Upper lobe of left lung (tissue), 6 donors: Measurements from ENCODE around the gene EGF. TPM values are rescaled to one million over a fixed set of nuclear protein-coding genes. Genes with fewer than 3 reads are reported as not detected.
A peak's percentile ranks its signal among the peaks of the same experiment; 100 is the strongest.
"Not testable (repeated sequence)": the region's sequence is repeated elsewhere in the genome, so short reads cannot be mapped to it uniquely, and the experiment has no call there.

ENCODE experiments used
- ATAC-seq, 2 donors: fragments of 200-7000 bp; cut with Tn5 transposase; one replicate each; pipeline ENCODE4 v1.9.1; 2022; ENCODE audit warnings: mild to moderate bottlenecking in 2 of 2, moderate library complexity in 2 of 2; ENCODE audit not compliant: low FRiP score in 2 of 2
- DNase-seq, 2 donors: peaks; one replicate each; pipeline ENCODE4 v3.0.0-alpha.2; 2019 to 2020
- H3K27ac ChIP-seq, 4 donors: fragments of 200-600 bp; sonication (generic); one replicate each; pipeline ENCODE4 v1.5.1; 2016 to 2019
- H3K27me3 ChIP-seq, 4 donors: fragments of 200-600 bp; sonication (generic); one replicate each; pipeline ENCODE4 v1.5.1; 2017 to 2019
- H3K36me3 ChIP-seq, 4 donors: fragments of 200-600 bp; sonication (generic); one replicate each; pipeline ENCODE4 v1.5.1; 2016 to 2019
- H3K4me1 ChIP-seq, 4 donors: fragments of 200-600 bp; sonication (generic); one replicate each; pipeline ENCODE4 v1.5.1; 2018 to 2019
- H3K4me3 ChIP-seq, 4 donors: fragments of 200-600 bp; sonication (generic); one replicate each; pipeline ENCODE4 v1.5.1; 2017 to 2019; ENCODE audit warnings: mild to moderate bottlenecking in 2 of 4, moderate library complexity in 1 of 4
- H3K9me3 ChIP-seq, 4 donors: fragments of 200-600 bp; sonication (generic); one replicate each; pipeline ENCODE4 v1.5.1; 2018 to 2019
- CTCF ChIP-seq, 6 experiments: fragments of 450-650 bp in 4 of 6; fragments of 200-600 bp in 2 of 6; sonication (generic) in 2 of 6; IDR thresholded peaks; one replicate each; pipeline ENCODE4 v1.5.1; 2016 to 2019; ENCODE audit warnings: antibody characterized with exemption in 6 of 6
- EP300 ChIP-seq, 4 donors: sonication (generic); formaldehyde crosslinking; IDR thresholded peaks; one replicate each; pipeline ENCODE4 v1.5.1; 2017; ENCODE audit warnings: antibody characterized with exemption in 4 of 4, control low read depth in 2 of 4
- POLR2A ChIP-seq, 4 donors: fragments of 450-650 bp; IDR thresholded peaks; one replicate each; pipeline ENCODE4 v1.5.1; 2016 to 2017; ENCODE audit warnings: antibody characterized with exemption in 4 of 4, mild to moderate bottlenecking in 2 of 4
- POLR2AphosphoS5 ChIP-seq, 2 donors: sonication (generic); formaldehyde crosslinking; IDR thresholded peaks; one replicate each; pipeline ENCODE4 v1.5.1; 2017; ENCODE audit warnings: antibody characterized with exemption in 2 of 2
- WGBS, 2 donors: methylation state at CpG; one replicate each; pipeline ENCODE4 v1.1.5; 2017 to 2018; 5-methylcytosine and 5-hydroxymethylcytosine counted together
- total RNA-seq, 6 donors: library from RNA; depleted of rRNA in 4 of 6; stranded (reverse); fragments of >200 nt in 4 of 6; gene quantifications; one replicate each; pipeline versions ENCODE4 v1.1.0 to v1.2.1, GENCODE V29; 2016 to 2021
- donor health status: DM: no; HTN: no; CAD: no; lungs with moderate emphysema.
- donor health status: DM: no; HTN: yes; CAD: no; lungs with severe emphysema.

Gene EGF
- total RNA-seq, 6 donors from 2014 or later: 1.5 to 10.1 (median 5.3) TPM

GRCh38 chr4:110032603-110033002 lies 119.9 kb downstream of the EGF start:
- no peaks in the 10 kb centered on the region for H3K27me3 ChIP-seq
- DNase-seq (peak in 1 of 2 donors; percentile 56), ATAC-seq (peak in 1 of 2 donors; percentile 61)

GRCh38 chr4:110033355-110034025 lies 120.8 kb downstream of the EGF start:
- TF ChIP-seq POLR2AphosphoS5 (IDR thresholded peaks at IDR 0.05): no peak
- TF ChIP-seq POLR2A (IDR thresholded peaks at IDR 0.05): no peak
- TF ChIP-seq EP300 (IDR thresholded peaks at IDR 0.05): no peak
- TF ChIP-seq CTCF (IDR thresholded peaks at IDR 0.05): no peak
- H3K4me1 ChIP-seq: no peaks in the 10 kb centered on the region
- H3K27me3 ChIP-seq: no peaks in the 10 kb centered on the region
- H3K36me3 ChIP-seq: no peaks in the 10 kb centered on the region
- WGBS, 2 donors: 47 to 52% methylated on average over 8 of the region's 8 CpGs
- ATAC-seq (no peak), DNase-seq (no peak)
- H3K9me3 ChIP-seq: no peaks in the 10 kb centered on the region
- H3K4me3 ChIP-seq: no peak overlapping the region
- no peak overlapping the region for H3K27ac ChIP-seq

More at GRCh38 chr4:110032603-110033002, 119.9 kb downstream of the EGF start:
- Histone ChIP-seq H3K36me3 (no peaks in the 10 kb centered on the region), H3K9me3 (no peaks in the 10 kb centered on the region), H3K27ac (no peak overlapping the region), H3K4me1 (no peaks in the 10 kb centered on the region), H3K4me3 (no peak overlapping the region)
- 61 to 64% methylated on average over 7 of the region's 7 CpGs for WGBS, 2 donors
- TF ChIP-seq EP300 (IDR thresholded peaks at IDR 0.05) (no peak), POLR2AphosphoS5 (IDR thresholded peaks at IDR 0.05) (no peak), CTCF (IDR thresholded peaks at IDR 0.05) (no peak), POLR2A (IDR thresholded peaks at IDR 0.05) (no peak)

- WGBS, 2 donors: 51 to 64% methylated on average over 3 of the region's 3 CpGs
- ATAC-seq (peak in 1 of 2 donors; percentile 79), DNase-seq (peak in 1 of 2 donors; percentile 40)
- TF ChIP-seq EP300 (IDR thresholded peaks at IDR 0.05) (no peak), CTCF (IDR thresholded peaks at IDR 0.05) (no peak), POLR2A (IDR thresholded peaks at IDR 0.05) (no peak), POLR2AphosphoS5 (IDR thresholded peaks at IDR 0.05) (no peak)
- Histone ChIP-seq H3K36me3 (no peaks in the 10 kb centered on the region), H3K4me3 (no peak overlapping the region), H3K27me3 (no peaks in the 10 kb centered on the region), H3K27ac (no peak overlapping the region), H3K4me1 (no peaks in the 10 kb centered on the region), H3K9me3 (no peaks in the 10 kb centered on the region)
Observed at GRCh38 chr4:110034026-110034393, 121.3 kb downstream of the EGF start.

GRCh38 chr4:110039164-110039563 lies 126.5 kb downstream of the EGF start:
- 93 to 95% methylated on average over 11 of the region's 11 CpGs for WGBS, 2 donors
- ATAC-seq: not testable (repeated sequence)

GRCh38 chr4:110041735-110042134 lies 129.1 kb downstream of the EGF start:
- 48 to 62% methylated on average over 1 of the region's 1 CpG for WGBS, 2 donors
- H3K4me1 ChIP-seq: no peaks in the 10 kb centered on the region
- DNase-seq (no peak), ATAC-seq (no peak)
- no peaks in the 10 kb centered on the region for H3K36me3 ChIP-seq
- no peak overlapping the region for H3K27ac ChIP-seq
- no peak for TF ChIP-seq POLR2AphosphoS5 (IDR thresholded peaks at IDR 0.05)
- no peak for TF ChIP-seq EP300 (IDR thresholded peaks at IDR 0.05)
- no peak for TF ChIP-seq POLR2A (IDR thresholded peaks at IDR 0.05)
- TF ChIP-seq CTCF (IDR thresholded peaks at IDR 0.05): no peak
- H3K9me3 ChIP-seq: no peaks in the 10 kb centered on the region
- H3K4me3 ChIP-seq: no peak overlapping the region
- no peaks in the 10 kb centered on the region for H3K27me3 ChIP-seq

More at GRCh38 chr4:110039164-110039563, 126.5 kb downstream of the EGF start:
- not testable (repeated sequence) for H3K36me3 ChIP-seq, H3K27me3 ChIP-seq, H3K9me3 ChIP-seq, DNase-seq, H3K27ac ChIP-seq, H3K4me3 ChIP-seq, H3K4me1 ChIP-seq
